ENCODE results near the gene TTC33.

The TTC33 gene

GRCh38 chr5:40587376-40587775 is 168.4 kb downstream of the TTC33 start:
- Histone ChIP-seq H3K4me1 (no peaks in the 10 kb centered on the region), H3K9me3 (no peaks in the 10 kb centered on the region), H3K27ac (no peak overlapping the region), H3K27me3 (no peaks in the 10 kb centered on the region), H3K36me3 (no peaks in the 10 kb centered on the region), H3K4me3 (no peak overlapping the region)
- no peak for TF ChIP-seq CTCF (IDR thresholded peaks at IDR 0.05)
- no peak for DNase-seq
- intact Hi-C loops (cut with DNase I; ENCODE audit: low total_unique reads), result no loop called here

- no peak for DNase-seq
- H3K27me3 ChIP-seq, result no peaks in the 10 kb centered on the region
- H3K27ac ChIP-seq, result no peak overlapping the region
- intact Hi-C loops (cut with DNase I; ENCODE audit: low total_unique reads), result no loop called here
- H3K4me3 ChIP-seq, result no peak overlapping the region
- H3K36me3 ChIP-seq, result no peaks in the 10 kb centered on the region
- H3K4me1 ChIP-seq, result no peaks in the 10 kb centered on the region
- no peaks in the 10 kb centered on the region for H3K9me3 ChIP-seq
- no peak for TF ChIP-seq CTCF (IDR thresholded peaks at IDR 0.05)
These were observed 170.1 kb downstream of the TTC33 start for GRCh38 chr5:40585537-40586267.

GRCh38 chr5:40584054-40584453 is 171.7 kb downstream of the TTC33 start:
- Histone ChIP-seq H3K27ac (no peak overlapping the region), H3K9me3 (no peaks in the 10 kb centered on the region), H3K4me1 (no peaks in the 10 kb centered on the region), H3K4me3 (no peak overlapping the region), H3K36me3 (no peaks in the 10 kb centered on the region), H3K27me3 (no peaks in the 10 kb centered on the region)
- intact Hi-C loops (cut with DNase I; ENCODE audit: low total_unique reads), result no loop called here
- no peak for DNase-seq
- no peak for TF ChIP-seq CTCF (IDR thresholded peaks at IDR 0.05)

GRCh38 chr5:40578501-40579451 is 177.0 kb downstream of the TTC33 start:
- H3K9me3 ChIP-seq, result no peaks in the 10 kb centered on the region
- H3K4me1 ChIP-seq, result no peaks in the 10 kb centered on the region
- no peaks in the 10 kb centered on the region for H3K36me3 ChIP-seq
- intact Hi-C loops (cut with DNase I; ENCODE audit: low total_unique reads), result no loop called here
- TF ChIP-seq CTCF (IDR thresholded peaks at IDR 0.05), result no peak
- H3K4me3 ChIP-seq, result no peak overlapping the region
- no peak overlapping the region for H3K27ac ChIP-seq
- no peaks in the 10 kb centered on the region for H3K27me3 ChIP-seq
- no peak for DNase-seq

- H3K4me3 ChIP-seq, result no peak overlapping the region
- intact Hi-C loops (cut with DNase I; ENCODE audit: low total_unique reads), result no loop called here
- H3K27ac ChIP-seq, result no peak overlapping the region
- no peaks in the 10 kb centered on the region for H3K27me3 ChIP-seq
- H3K36me3 ChIP-seq, result no peaks in the 10 kb centered on the region
- H3K9me3 ChIP-seq, result no peaks in the 10 kb centered on the region
- TF ChIP-seq CTCF (IDR thresholded peaks at IDR 0.05), result no peak
- no peaks in the 10 kb centered on the region for H3K4me1 ChIP-seq
- DNase-seq, result no peak
These were observed 178.0 kb downstream of the TTC33 start for GRCh38 chr5:40577718-40578117.

Measured in tibial artery (tissue), 4 donors.